PC-9 (cell line): Measurements from ENCODE around the gene PHLDA2. TPM values are rescaled to one million over a fixed set of nuclear protein-coding genes. Genes with fewer than 3 reads are reported as not detected.

Experiments
- BruUV-seq: library from RNA; stranded (reverse); fragments of 400-500 nt; replicated peaks from 2 replicates; lab custom pipeline; 2021; lab: Mats Ljungman, UMichigan
- CTCF ChIA-PET: fragments of 300-600 bp; sonication (Branson Sonifier 250); formaldehyde crosslinking; loops from one replicate; lab custom pipeline; 2022; ENCODE audit warnings: antibody characterized with exemption; lab: Charles Lee
- POLR2A ChIA-PET: fragments of 300-600 bp; sonication (Branson Sonifier 250); formaldehyde crosslinking; loops from one replicate; lab custom pipeline; 2022; ENCODE audit warnings: antibody characterized with exemption; ENCODE audit not compliant: unreplicated experiment; lab: Charles Lee
- DNase-seq, 2 experiments: peaks; one replicate each; pipeline versions ENCODE4 v3.0.0 to v3.0.0-alpha.2; 2015 to 2022; ENCODE audit warnings: mixed read lengths in 1 of 2
- H2AFZ ChIP-seq: fragments of 200-600 bp; sonication (generic); 2 replicates; pipeline ENCODE4 v1.8.1; 2017; ENCODE audit warnings: antibody characterized with exemption
- H3F3A ChIP-seq: fragments of 200-600 bp; sonication (generic); 2 replicates; pipeline ENCODE4 v1.8.1; 2017; ENCODE audit warnings: antibody characterized with exemption, mild to moderate bottlenecking, low read depth; ENCODE audit not compliant: insufficient read depth
- H3K27ac ChIP-seq: fragments of 200-600 bp; sonication (generic); 2 replicates; pipeline ENCODE4 v1.6.1; 2016; ENCODE audit warnings: mixed run types
- H3K27me3 ChIP-seq: fragments of 200-600 bp; sonication (generic); 2 replicates; pipeline ENCODE4 v1.6.1; 2016; ENCODE audit warnings: low read depth, mixed run types; ENCODE audit not compliant: insufficient read depth
- H3K36me3 ChIP-seq: fragments of 200-600 bp; sonication (generic); 2 replicates; pipeline ENCODE4 v1.6.1; 2016; ENCODE audit warnings: low read depth, mixed run types
- H3K4me1 ChIP-seq: fragments of 200-600 bp; sonication (generic); replicated peaks from 2 replicates; pipeline ENCODE4 v1.6.1; 2016; ENCODE audit warnings: mixed run types; ENCODE audit not compliant: insufficient read depth
- H3K4me2 ChIP-seq: fragments of 200-600 bp; sonication (generic); 2 replicates; pipeline ENCODE4 v1.6.1; 2017; ENCODE audit warnings: mixed run types
- H3K4me3 ChIP-seq: fragments of 200-600 bp; sonication (generic); 2 replicates; pipeline ENCODE4 v1.6.1; 2016; ENCODE audit warnings: mixed run types
- H3K79me2 ChIP-seq: fragments of 200-600 bp; sonication (generic); 2 replicates; pipeline ENCODE4 v1.6.1; 2017; ENCODE audit warnings: low read depth, mixed run types
- H3K9me2 ChIP-seq: fragments of 200-600 bp; sonication (generic); 2 replicates; pipeline ENCODE4 v1.8.1; 2017; ENCODE audit warnings: mild to moderate bottlenecking; ENCODE audit not compliant: insufficient read depth
- H3K9me3 ChIP-seq: fragments of 200-600 bp; sonication (generic); 2 replicates; pipeline ENCODE4 v1.8.1; 2016; ENCODE audit warnings: low read depth; ENCODE audit not compliant: insufficient read depth
- H4K20me1 ChIP-seq: fragments of 200-600 bp; sonication (generic); 2 replicates; pipeline ENCODE4 v1.8.1; 2017; ENCODE audit not compliant: insufficient read depth
- CTCF ChIP-seq: fragments of 200-600 bp; sonication (generic); conservative IDR thresholded peaks from 2 replicates; pipeline ENCODE4 v1.6.1; 2017; ENCODE audit warnings: mixed run types, antibody characterized with exemption, mild to moderate bottlenecking, moderate library complexity
- EZH2 ChIP-seq: fragments of 200-600 bp; sonication (generic); IDR thresholded peaks from 2 replicates; pipeline ENCODE4 v1.8.0; 2017; ENCODE audit warnings: antibody characterized with exemption, low read depth
- intact Hi-C: fragments of 100-400 bp; cut with micrococcal nuclease; formaldehyde crosslinking; loops from one replicate; pipeline ENCODE4 v1.10.0; 2022; ENCODE audit not compliant: unreplicated experiment
- total RNA-seq: library from RNA; stranded (reverse); gene quantifications from 2 replicates; pipeline ENCODE4 v1.2.3, GENCODE V29; 2021

The PHLDA2 gene
- total RNA-seq, 1 experiment from 2014 or later = 14.1 TPM

- intact Hi-C loops = no loop called here
- H3K4me2 ChIP-seq = no peak overlapping the region
- no peak for DNase-seq
- H3K9me2 ChIP-seq = no peaks in the 10 kb centered on the region
- no peaks in the 10 kb centered on the region for H3K36me3 ChIP-seq
- peaks cover 28% of the 10 kb centered on the region for H3F3A ChIP-seq
- no peaks in the 10 kb centered on the region for H3K9me3 ChIP-seq
- no peaks in the 10 kb centered on the region for H4K20me1 ChIP-seq
- no TSS peak for BruUV-seq
- TF ChIP-seq CTCF (no peak), EZH2 (no peak)
- H2AFZ ChIP-seq = no peak overlapping the region
- no peak overlapping the region for H3K27ac ChIP-seq
- POLR2A ChIA-PET = no interaction called here
- no peaks in the 10 kb centered on the region for H3K27me3 ChIP-seq
- H3K79me2 ChIP-seq = no peaks in the 10 kb centered on the region
- no peak overlapping the region for H3K4me3 ChIP-seq
- H3K4me1 ChIP-seq = peaks cover 27% of the 10 kb centered on the region
- CTCF ChIA-PET = no interaction called here
Measured at GRCh38 chr11:2942872-2943710, 13.9 kb upstream of the PHLDA2 start.

- peak overlapping the region; percentile 61; the same call in 1 of the 2 replicates for H3K27ac ChIP-seq
Measured at GRCh38 chr11:2942447-2942846, 13.2 kb upstream of the PHLDA2 start.

More at GRCh38 chr11:2942447-2942846, 13.2 kb upstream of the PHLDA2 start:
- Histone ChIP-seq H3K9me3 (no peaks in the 10 kb centered on the region), H3F3A (peaks cover 28% of the 10 kb centered on the region), H3K79me2 (no peaks in the 10 kb centered on the region), H3K4me1 (peaks cover 27% of the 10 kb centered on the region), H2AFZ (no peak overlapping the region), H3K9me2 (no peaks in the 10 kb centered on the region), H3K4me3 (no peak overlapping the region), H4K20me1 (no peaks in the 10 kb centered on the region), H3K36me3 (no peaks in the 10 kb centered on the region), H3K4me2 (no peak overlapping the region), H3K27me3 (no peaks in the 10 kb centered on the region)
- no peak for DNase-seq
- ChIA-PET POLR2A (no interaction called here), CTCF (interaction anchor here (0.6 kb wide), 1 partner anchor 32 kb away, joined by 5 read pairs; no protein-coding TSS in a partner anchor)
- intact Hi-C loops = no loop called here
- no TSS peak for BruUV-seq
- TF ChIP-seq CTCF (no peak), EZH2 (no peak)
